ENCODE results near the gene CIAO2A.
"Not testable (repeated sequence)": the region's sequence is repeated elsewhere in the genome, so short reads cannot be mapped to it uniquely, and the experiment has no call there.

The CIAO2A gene

GRCh38 chr15:64070965-64071851 is 22.4 kb downstream of the CIAO2A start:
- TF ChIP-seq CTCF (IDR thresholded peaks at IDR 0.05; ENCODE audit: insufficient read depth, low read depth, low read length, missing control alignments), result no peak
- H3K4me3 ChIP-seq (ENCODE audit: low read depth, low read length), result no peak overlapping the region
- no peak for DNase-seq (ENCODE audit: low read depth)

- no peak for DNase-seq (ENCODE audit: low read depth)
- H3K4me3 ChIP-seq (ENCODE audit: low read depth, low read length), result no peak overlapping the region
- no peak for TF ChIP-seq CTCF (IDR thresholded peaks at IDR 0.05; ENCODE audit: insufficient read depth, low read depth, low read length, missing control alignments)
These were observed 23.5 kb downstream of the CIAO2A start for GRCh38 chr15:64070106-64070505.

GRCh38 chr15:64068133-64068532 is 25.5 kb downstream of the CIAO2A start:
- DNase-seq (ENCODE audit: low read depth), result peak; percentile 24
- no peak overlapping the region for H3K4me3 ChIP-seq (ENCODE audit: low read depth, low read length)
- no peak for TF ChIP-seq CTCF (IDR thresholded peaks at IDR 0.05; ENCODE audit: insufficient read depth, low read depth, low read length, missing control alignments)

GRCh38 chr15:64067564-64068030 is 26.0 kb downstream of the CIAO2A start:
- TF ChIP-seq CTCF (IDR thresholded peaks at IDR 0.05; ENCODE audit: insufficient read depth, low read depth, low read length, missing control alignments), result peak; percentile 81
- no peak overlapping the region for H3K4me3 ChIP-seq (ENCODE audit: low read depth, low read length)
- peak; percentile 73 for DNase-seq (ENCODE audit: low read depth)

- no peak for DNase-seq (ENCODE audit: low read depth)
- no peak for TF ChIP-seq CTCF (IDR thresholded peaks at IDR 0.05; ENCODE audit: insufficient read depth, low read depth, low read length, missing control alignments)
- H3K4me3 ChIP-seq (ENCODE audit: low read depth, low read length), result no peak overlapping the region
These were observed 27.2 kb downstream of the CIAO2A start for GRCh38 chr15:64066451-64066850.

GRCh38 chr15:64060716-64061115 is 32.9 kb downstream of the CIAO2A start:
- H3K4me3 ChIP-seq (ENCODE audit: low read depth, low read length), result no peak overlapping the region
- DNase-seq (ENCODE audit: low read depth), result no peak
- no peak for TF ChIP-seq CTCF (IDR thresholded peaks at IDR 0.05; ENCODE audit: insufficient read depth, low read depth, low read length, missing control alignments)

GRCh38 chr15:64059104-64059503 is 34.5 kb downstream of the CIAO2A start:
- not testable (repeated sequence) for H3K4me3 ChIP-seq (ENCODE audit: low read depth, low read length); DNase-seq (ENCODE audit: low read depth)

Data from GM12865 (cell line).